B cell (primary cell): ENCODE data around the gene PTGR1. TPM values are rescaled to one million over a fixed set of nuclear protein-coding genes. Genes with fewer than 3 reads are reported as not detected.
"Not testable (repeated sequence)": the region's sequence is repeated elsewhere in the genome, so short reads cannot be mapped to it uniquely, and the experiment has no call there.

Source experiments
- ATAC-seq: fragments of 200-7000 bp; cut with Tn5 transposase; one replicate; pipeline ENCODE4 v1.10.0; 2021; ENCODE audit warnings: low read depth, mild to moderate bottlenecking, moderate number of reproducible peaks, moderate library complexity
- CTCF ChIA-PET: fragments of 350-600 bp; sonication (Branson Sonifier 250); formaldehyde crosslinking; loops from one replicate; lab custom pipeline; 2021; ENCODE audit warnings: antibody characterized with exemption, inconsistent platforms; lab: Charles Lee
- POLR2A ChIA-PET: fragments of 350-600 bp; sonication (Branson Sonifier 250); formaldehyde crosslinking; loops from one replicate; lab custom pipeline; 2021; ENCODE audit warnings: antibody characterized with exemption; lab: Charles Lee
- DNase-seq: peaks from one replicate; pipeline ENCODE4 v3.0.0; 2013
- H2AFZ ChIP-seq: 2 replicates; pipeline ENCODE4 v1.6.1; 2012; ENCODE audit warnings: mild to moderate bottlenecking, low read depth, low read length; ENCODE audit not compliant: insufficient read depth, poor library complexity, severe bottlenecking
- H3K27ac ChIP-seq, 2 donors: 1 replicate in 1 of 2; 2 replicates in 1 of 2; pipeline ENCODE4 v1.5.1; 2012 to 2013; ENCODE audit warnings: low read length in 2 of 2, mild to moderate bottlenecking in 2 of 2, moderate library complexity in 1 of 2
- H3K27me3 ChIP-seq, 4 experiments: fragments of 200-600 bp in 1 of 4; sonication (generic) in 1 of 4; replicated peaks in 1 of 4; 1 replicate in 2 of 4; 2 replicates in 2 of 4; pipeline versions ENCODE4 v1.6.1 to v1.7.0; 2013 to 2016; ENCODE audit warnings: low read length in 3 of 4, mild to moderate bottlenecking in 2 of 4, mixed read lengths in 1 of 4, moderate library complexity in 1 of 4; ENCODE audit not compliant: insufficient read depth in 4 of 4, control insufficient read depth in 3 of 4; ENCODE audit errors: control extremely low read depth in 1 of 4
- H3K36me3 ChIP-seq, 2 experiments: replicated peaks in 1 of 2; 1 replicate in 1 of 2; 2 replicates in 1 of 2; pipeline versions ENCODE4 v1.6.1 to v1.7.1; 2013; ENCODE audit warnings: low read length in 1 of 2; ENCODE audit not compliant: insufficient read depth in 2 of 2, control insufficient read depth in 1 of 2; ENCODE audit errors: control extremely low read depth in 1 of 2, extremely low read depth in 1 of 2
- H3K4me1 ChIP-seq, 2 donors: fragments of 200-600 bp in 1 of 2; sonication (generic) in 1 of 2; 1 replicate in 1 of 2; 2 replicates in 1 of 2; pipeline versions ENCODE4 v1.5.1 to v1.6.1; 2013 to 2017; ENCODE audit warnings: low read length in 2 of 2; ENCODE audit not compliant: control insufficient read depth in 2 of 2, insufficient read depth in 2 of 2
- H3K4me2 ChIP-seq: replicated peaks from 2 replicates; pipeline ENCODE3; 2012; ENCODE audit warnings: mild to moderate bottlenecking, low read depth, low read length; ENCODE audit not compliant: poor library complexity, severe bottlenecking
- H3K4me3 ChIP-seq, 5 experiments: fragments of 200-600 bp in 1 of 5; sonication (generic) in 1 of 5; 1 replicate in 3 of 5; 2 replicates in 2 of 5; pipeline versions ENCODE4 v1.5.1 to v1.7.0; 2011 to 2016; ENCODE audit warnings: low read length in 4 of 5, mild to moderate bottlenecking in 4 of 5, low read depth in 2 of 5, control low read depth in 1 of 5, moderate library complexity in 1 of 5; ENCODE audit not compliant: insufficient read depth in 1 of 5; ENCODE audit errors: control extremely low read depth in 1 of 5, extremely low read depth in 1 of 5
- H3K79me2 ChIP-seq: fragments of 200-600 bp; sonication (generic); one replicate; pipeline ENCODE4 v1.6.0; 2016; ENCODE audit warnings: low read length; ENCODE audit not compliant: control insufficient read depth, insufficient read depth
- H3K9ac ChIP-seq: fragments of 200-600 bp; sonication (generic); 2 replicates; pipeline ENCODE4 v1.6.1; 2017; ENCODE audit warnings: mild to moderate bottlenecking, low read length, moderate library complexity
- H3K9me3 ChIP-seq, 3 donors: one replicate each; pipeline versions ENCODE4 v1.6.1 to v1.7.1; 2013; ENCODE audit warnings: low read length in 2 of 3; ENCODE audit not compliant: control insufficient read depth in 2 of 3, insufficient read depth in 1 of 3; ENCODE audit errors: control extremely low read depth in 1 of 3
- H4K20me1 ChIP-seq: 2 replicates; pipeline ENCODE4 v1.6.0; 2012; ENCODE audit warnings: mild to moderate bottlenecking, low read length; ENCODE audit not compliant: insufficient read depth, control insufficient read depth, poor library complexity, severe bottlenecking
- H3K27ac Mint-ChIP-seq: one replicate; pipeline ENCODE4 v1.8.0; 2021; ENCODE audit warnings: mixed read lengths
- H3K27me3 Mint-ChIP-seq: one replicate; pipeline ENCODE4 v1.8.0; 2021; ENCODE audit warnings: mixed read lengths
- H3K4me1 Mint-ChIP-seq: one replicate; pipeline ENCODE4 v1.8.0; 2021; ENCODE audit warnings: mixed read lengths
- H3K4me3 Mint-ChIP-seq: one replicate; pipeline ENCODE4 v1.8.0; 2021; ENCODE audit warnings: mixed read lengths
- H3K9me3 Mint-ChIP-seq: one replicate; pipeline ENCODE4 v1.8.0; 2022; ENCODE audit warnings: mixed read lengths; ENCODE audit not compliant: insufficient read depth
- EZH2 ChIP-seq: IDR thresholded peaks from 2 replicates; pipeline ENCODE4 v1.6.1; 2012; ENCODE audit warnings: borderline replicate concordance, low read depth, mild to moderate bottlenecking, moderate library complexity, low read length; ENCODE audit not compliant: insufficient read depth, poor library complexity, severe bottlenecking
- WGBS: methylation state at CpG from one replicate; pipeline ENCODE4 v1.1.5; 2013; ENCODE audit warnings: missing lambda C conversion rate; ENCODE audit not compliant: insufficient coverage; 5-methylcytosine and 5-hydroxymethylcytosine counted together
- intact Hi-C: fragments of 100-400 bp; cut with micrococcal nuclease; formaldehyde crosslinking; loops from one replicate; pipeline ENCODE4 v1.10.0; 2022
- polyA plus RNA-seq: library from polyadenylated mRNA; depleted of rRNA; stranded (reverse); fragments of >200 nt; gene quantifications from 2 replicates; pipeline ENCODE4 v1.2.3, GENCODE V29; 2012
- total RNA-seq, 2 donors: library from RNA; stranded (reverse); fragments of 120-200 nt in 1 of 2; gene quantifications; 1 replicate in 1 of 2; 2 replicates in 1 of 2; pipeline versions ENCODE4 v1.2.3 to v1.2.4, GENCODE V29; 2013 to 2022
- TF ChIP-seq, protein P1 (sequence below): fragments of 200-600 bp; IDR thresholded peaks from one replicate; pipeline ENCODE4 v1.8.0; 2022; ENCODE audit warnings: antibody characterized with exemption, mild to moderate bottlenecking

Gene PTGR1
- total and polyA plus RNA-seq, 2 donors (not counting 1 experiment from before 2014, with no cell fraction given), result not detected

DNA sequence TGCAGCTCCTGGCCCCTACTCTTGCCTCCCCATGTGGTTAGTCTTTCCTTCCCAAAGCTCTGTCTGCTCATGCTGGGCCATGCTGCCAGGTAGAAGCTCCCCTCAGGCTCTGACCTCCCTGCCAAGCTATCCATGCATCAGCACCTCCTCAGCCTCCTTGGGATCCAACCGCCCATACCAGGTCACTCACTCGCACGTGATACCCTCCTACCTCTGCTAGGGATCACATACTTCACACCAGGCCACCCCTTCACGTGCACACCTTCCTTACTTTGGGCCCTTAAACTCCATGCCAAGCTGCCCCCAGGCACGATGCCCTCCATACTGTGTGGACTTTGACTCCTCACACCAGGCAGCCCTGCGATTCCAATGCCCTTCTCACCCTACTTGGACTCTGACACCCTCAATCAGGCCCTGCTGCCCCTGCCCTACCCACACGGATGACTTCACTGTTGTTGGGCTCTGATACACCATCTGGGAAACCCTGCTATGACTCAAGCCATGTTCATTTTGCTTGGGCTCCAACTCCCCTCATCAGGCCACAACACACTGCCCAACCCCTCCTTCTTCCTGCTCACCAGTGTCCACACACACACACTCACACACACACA, 40.3 kb downstream of the PTGR1 start:
- H3K79me2 ChIP-seq, result no peaks in the 10 kb centered on the region
- TF ChIP-seq, protein P1, sequence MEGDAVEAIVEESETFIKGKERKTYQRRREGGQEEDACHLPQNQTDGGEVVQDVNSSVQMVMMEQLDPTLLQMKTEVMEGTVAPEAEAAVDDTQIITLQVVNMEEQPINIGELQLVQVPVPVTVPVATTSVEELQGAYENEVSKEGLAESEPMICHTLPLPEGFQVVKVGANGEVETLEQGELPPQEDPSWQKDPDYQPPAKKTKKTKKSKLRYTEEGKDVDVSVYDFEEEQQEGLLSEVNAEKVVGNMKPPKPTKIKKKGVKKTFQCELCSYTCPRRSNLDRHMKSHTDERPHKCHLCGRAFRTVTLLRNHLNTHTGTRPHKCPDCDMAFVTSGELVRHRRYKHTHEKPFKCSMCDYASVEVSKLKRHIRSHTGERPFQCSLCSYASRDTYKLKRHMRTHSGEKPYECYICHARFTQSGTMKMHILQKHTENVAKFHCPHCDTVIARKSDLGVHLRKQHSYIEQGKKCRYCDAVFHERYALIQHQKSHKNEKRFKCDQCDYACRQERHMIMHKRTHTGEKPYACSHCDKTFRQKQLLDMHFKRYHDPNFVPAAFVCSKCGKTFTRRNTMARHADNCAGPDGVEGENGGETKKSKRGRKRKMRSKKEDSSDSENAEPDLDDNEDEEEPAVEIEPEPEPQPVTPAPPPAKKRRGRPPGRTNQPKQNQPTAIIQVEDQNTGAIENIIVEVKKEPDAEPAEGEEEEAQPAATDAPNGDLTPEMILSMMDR, result no peak
- TF ChIP-seq EZH2, result no peak
- DNase-seq, result no peak
- Mint-ChIP-seq H3K9me3 (peaks cover 14% of the 10 kb centered on the region), H3K27ac (no peak overlapping the region), H3K4me1 (no peaks in the 10 kb centered on the region), H3K27me3 (peaks cover 4% of the 10 kb centered on the region), H3K4me3 (no peak overlapping the region)
- ChIA-PET POLR2A (no interaction called here), CTCF (no interaction called here)
- H3K4me1 ChIP-seq, result no peaks in the 10 kb centered on the region
- no peak overlapping the region for H3K4me3 ChIP-seq
- no peak overlapping the region for H3K4me2 ChIP-seq
- H3K9me3 ChIP-seq, result peaks cover 0 to 46% (median 18%) of the 10 kb centered on the region in 3 donors
- no peak for ATAC-seq
- H2AFZ ChIP-seq, result no peak overlapping the region
- H3K9ac ChIP-seq, result no peak overlapping the region
- H3K36me3 ChIP-seq, result no peaks in the 10 kb centered on the region
- no peak overlapping the region for H3K27ac ChIP-seq
- peaks cover 0 to 4% (median 0%) of the 10 kb centered on the region in 4 experiments for H3K27me3 ChIP-seq
- 91% methylated on average over 7 of the region's 7 CpGs for WGBS
- H4K20me1 ChIP-seq, result no peaks in the 10 kb centered on the region
- intact Hi-C loops, result no loop called here

DNA sequence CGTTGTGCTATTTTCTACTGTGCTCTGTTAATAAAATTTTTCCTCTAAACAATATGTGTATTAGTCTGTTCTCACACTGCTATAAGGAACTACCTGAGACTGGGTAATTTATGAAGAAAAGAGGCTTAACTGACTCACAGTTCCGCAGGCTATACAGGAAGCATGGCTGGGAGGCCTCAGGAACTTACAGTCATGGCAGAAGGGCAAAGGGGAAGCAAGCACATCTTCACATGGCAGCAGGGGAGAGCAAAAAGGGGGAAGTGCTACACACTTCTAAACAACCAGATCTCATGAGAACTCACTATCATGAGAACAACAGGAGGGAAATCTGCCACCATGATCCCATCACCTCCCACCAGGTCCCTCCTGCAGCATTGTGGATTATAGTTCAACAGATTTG, 44.0 kb downstream of the PTGR1 start:
- H4K20me1 ChIP-seq, H3K9ac ChIP-seq, H3K36me3 ChIP-seq, H3K4me2 ChIP-seq, H3K4me3 Mint-ChIP-seq, POLR2A ChIA-PET, H2AFZ ChIP-seq, H3K27me3 Mint-ChIP-seq, intact Hi-C loops, H3K79me2 ChIP-seq, H3K4me3 ChIP-seq, H3K27ac Mint-ChIP-seq, ATAC-seq, H3K4me1 ChIP-seq, H3K27ac ChIP-seq, H3K27me3 ChIP-seq, CTCF ChIA-PET, H3K4me1 Mint-ChIP-seq, DNase-seq: not testable (repeated sequence)
- peaks cover 1 to 43% (median 23%) of the 10 kb centered on the region in 3 donors for H3K9me3 ChIP-seq
- no CpG with 5 or more reads among the region's 2 CpGs for WGBS
- peaks cover 18% of the 10 kb centered on the region for H3K9me3 Mint-ChIP-seq
